Measurements from ENCODE around the gene MANBA.

The MANBA gene

DNA sequence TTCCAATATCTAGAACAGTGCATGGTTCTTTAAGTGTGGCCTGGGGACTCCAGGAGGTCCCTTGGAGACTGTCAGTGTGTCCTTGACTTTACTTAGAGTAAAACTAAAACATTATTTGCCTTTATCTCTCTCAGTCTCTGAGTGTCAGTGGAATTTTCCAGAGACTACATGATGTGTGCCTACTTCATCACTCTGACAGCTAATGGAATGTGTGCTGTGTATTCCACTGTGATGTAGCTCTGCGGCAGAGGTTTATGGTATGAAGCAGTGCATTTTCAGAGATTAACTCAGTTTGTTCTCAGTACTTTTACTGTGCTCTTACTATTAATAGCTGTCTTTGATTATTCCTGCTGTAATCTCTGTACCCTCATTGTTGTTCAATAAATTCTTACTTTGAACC, 85.6 kb downstream of the MANBA start:
- Histone ChIP-seq H3K9me3 (ENCODE audit: insufficient read depth, low read length) (no peaks in the 10 kb centered on the region), H3K36me3 (ENCODE audit: low read length) (no peaks in the 10 kb centered on the region), H3K4me3 (ENCODE audit: insufficient read depth, low read length, poor library complexity, severe bottlenecking) (no peak overlapping the region), H3K79me2 (ENCODE audit: insufficient read depth, low read length) (no peaks in the 10 kb centered on the region), H3K9ac (ENCODE audit: low read length) (no peak overlapping the region), H3K27ac (ENCODE audit: low read depth, low read length) (no peak overlapping the region), H3K4me2 (ENCODE audit: low read depth, low read length, poor library complexity, severe bottlenecking) (no peak overlapping the region), H2AFZ (ENCODE audit: low read depth, low read length, severe bottlenecking) (no peak overlapping the region), H4K20me1 (ENCODE audit: low read depth, low read length) (no peaks in the 10 kb centered on the region), H3F3A (ENCODE audit: insufficient read depth) (no peaks in the 10 kb centered on the region), H3K9me2 (replicated peaks; ENCODE audit: insufficient read depth, low read length) (no peaks in the 10 kb centered on the region), H3K27me3 (ENCODE audit: low read length) (no peaks in the 10 kb centered on the region)
- no peak for TF ChIP-seq EZH2phosphoT487 (conservative IDR thresholded peaks at IDR 0.05; ENCODE audit: low read length)
- TF ChIP-seq, protein P1, sequence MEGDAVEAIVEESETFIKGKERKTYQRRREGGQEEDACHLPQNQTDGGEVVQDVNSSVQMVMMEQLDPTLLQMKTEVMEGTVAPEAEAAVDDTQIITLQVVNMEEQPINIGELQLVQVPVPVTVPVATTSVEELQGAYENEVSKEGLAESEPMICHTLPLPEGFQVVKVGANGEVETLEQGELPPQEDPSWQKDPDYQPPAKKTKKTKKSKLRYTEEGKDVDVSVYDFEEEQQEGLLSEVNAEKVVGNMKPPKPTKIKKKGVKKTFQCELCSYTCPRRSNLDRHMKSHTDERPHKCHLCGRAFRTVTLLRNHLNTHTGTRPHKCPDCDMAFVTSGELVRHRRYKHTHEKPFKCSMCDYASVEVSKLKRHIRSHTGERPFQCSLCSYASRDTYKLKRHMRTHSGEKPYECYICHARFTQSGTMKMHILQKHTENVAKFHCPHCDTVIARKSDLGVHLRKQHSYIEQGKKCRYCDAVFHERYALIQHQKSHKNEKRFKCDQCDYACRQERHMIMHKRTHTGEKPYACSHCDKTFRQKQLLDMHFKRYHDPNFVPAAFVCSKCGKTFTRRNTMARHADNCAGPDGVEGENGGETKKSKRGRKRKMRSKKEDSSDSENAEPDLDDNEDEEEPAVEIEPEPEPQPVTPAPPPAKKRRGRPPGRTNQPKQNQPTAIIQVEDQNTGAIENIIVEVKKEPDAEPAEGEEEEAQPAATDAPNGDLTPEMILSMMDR (IDR thresholded peaks at IDR 0.05; ENCODE audit: insufficient read depth, low read length, poor library complexity, severe bottlenecking) = no peak

DNA sequence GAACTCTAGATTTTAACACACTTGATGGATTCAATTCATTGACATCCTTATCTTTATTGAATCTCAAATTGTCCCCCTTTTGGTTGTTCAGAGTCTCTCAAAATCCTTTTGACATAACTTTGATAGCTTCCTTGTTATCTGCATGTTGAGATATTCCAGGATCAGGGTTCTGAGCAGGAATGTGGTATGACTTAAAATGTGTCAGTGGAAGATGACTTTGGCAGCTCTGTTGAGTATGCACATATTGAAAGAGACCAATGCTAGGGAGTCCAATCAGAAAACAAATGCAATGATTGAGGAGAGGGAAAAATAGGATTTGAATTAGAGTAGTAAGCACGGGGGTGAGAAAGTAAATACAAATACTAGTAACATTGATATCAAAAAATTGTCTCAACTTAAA, 93.8 kb downstream of the MANBA start:
- Histone ChIP-seq H3K9me2 (replicated peaks; ENCODE audit: insufficient read depth, low read length) (no peaks in the 10 kb centered on the region), H4K20me1 (ENCODE audit: low read depth, low read length) (no peaks in the 10 kb centered on the region), H3K36me3 (ENCODE audit: low read length) (no peaks in the 10 kb centered on the region), H3K27ac (ENCODE audit: low read depth, low read length) (no peak overlapping the region), H3K79me2 (ENCODE audit: insufficient read depth, low read length) (no peaks in the 10 kb centered on the region), H3K4me3 (ENCODE audit: insufficient read depth, low read length, poor library complexity, severe bottlenecking) (no peak overlapping the region), H2AFZ (ENCODE audit: low read depth, low read length, severe bottlenecking) (no peak overlapping the region), H3F3A (ENCODE audit: insufficient read depth) (no peaks in the 10 kb centered on the region), H3K4me2 (ENCODE audit: low read depth, low read length, poor library complexity, severe bottlenecking) (no peak overlapping the region), H3K27me3 (ENCODE audit: low read length) (no peaks in the 10 kb centered on the region), H3K9ac (ENCODE audit: low read length) (no peak overlapping the region), H3K9me3 (ENCODE audit: insufficient read depth, low read length) (no peaks in the 10 kb centered on the region)
- TF ChIP-seq, protein P1 (IDR thresholded peaks at IDR 0.05; ENCODE audit: insufficient read depth, low read length, poor library complexity, severe bottlenecking) = no peak
- no peak for TF ChIP-seq EZH2phosphoT487 (conservative IDR thresholded peaks at IDR 0.05; ENCODE audit: low read length)

DNA sequence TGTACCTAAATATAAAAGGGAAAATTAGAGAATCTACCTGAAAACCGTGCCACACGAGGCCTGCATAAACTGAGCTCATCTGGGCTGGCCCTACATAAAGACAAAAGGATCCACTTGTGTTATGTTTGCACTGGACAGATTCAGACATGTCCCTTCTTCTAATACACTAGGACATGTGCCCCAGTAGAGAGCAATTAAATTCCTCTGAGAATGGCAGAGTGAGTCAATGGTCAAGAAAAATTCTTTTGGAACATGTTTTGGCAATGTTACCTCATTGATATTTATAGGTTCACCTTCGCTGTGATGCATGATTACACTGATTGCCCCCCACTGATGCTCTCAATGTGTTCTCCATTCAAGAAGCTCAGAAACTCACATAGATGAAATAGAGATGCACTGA, 95.2 kb downstream of the MANBA start:
- H3K9ac ChIP-seq (ENCODE audit: low read length) = no peak overlapping the region
- H3K4me3 ChIP-seq (ENCODE audit: insufficient read depth, low read length, poor library complexity, severe bottlenecking) = no peak overlapping the region
- TF ChIP-seq, protein P1 (IDR thresholded peaks at IDR 0.05; ENCODE audit: insufficient read depth, low read length, poor library complexity, severe bottlenecking) = no peak
- TF ChIP-seq EZH2phosphoT487 (conservative IDR thresholded peaks at IDR 0.05; ENCODE audit: low read length) = no peak
- H4K20me1 ChIP-seq (ENCODE audit: low read depth, low read length) = no peaks in the 10 kb centered on the region
- no peaks in the 10 kb centered on the region for H3K9me3 ChIP-seq (ENCODE audit: insufficient read depth, low read length)
- H3K27me3 ChIP-seq (ENCODE audit: low read length) = no peaks in the 10 kb centered on the region
- no peak overlapping the region for H3K4me2 ChIP-seq (ENCODE audit: low read depth, low read length, poor library complexity, severe bottlenecking)
- no peaks in the 10 kb centered on the region for H3K79me2 ChIP-seq (ENCODE audit: insufficient read depth, low read length)
- no peak overlapping the region for H3K27ac ChIP-seq (ENCODE audit: low read depth, low read length)
- H3K9me2 ChIP-seq (replicated peaks; ENCODE audit: insufficient read depth, low read length) = no peaks in the 10 kb centered on the region
- no peaks in the 10 kb centered on the region for H3F3A ChIP-seq (ENCODE audit: insufficient read depth)
- H2AFZ ChIP-seq (ENCODE audit: low read depth, low read length, severe bottlenecking) = no peak overlapping the region
- H3K36me3 ChIP-seq (ENCODE audit: low read length) = no peaks in the 10 kb centered on the region
